Loucy (cell line): Measurements from ENCODE around the gene RRN3.
A peak's percentile ranks its signal among the peaks of the same experiment; 100 is the strongest.

Experiments
- H2AFZ ChIP-seq: fragments of 200-600 bp; sonication (generic); 2 replicates; pipeline ENCODE4 v1.6.0; 2016; ENCODE audit warnings: antibody characterized with exemption, mild to moderate bottlenecking, low read length, moderate library complexity
- H3F3A ChIP-seq: fragments of 200-600 bp; 2 replicates; pipeline ENCODE4 v1.6.0; 2016; ENCODE audit warnings: antibody characterized with exemption, low read depth, mild to moderate bottlenecking
- H3K27me3 ChIP-seq: fragments of 200-600 bp; sonication (generic); 2 replicates; pipeline ENCODE4 v1.6.1; 2014; ENCODE audit warnings: low read length, mild to moderate bottlenecking; ENCODE audit not compliant: insufficient read depth, poor library complexity, severe bottlenecking
- H3K36me3 ChIP-seq: fragments of 200-600 bp; sonication (generic); 2 replicates; pipeline ENCODE4 v1.6.1; 2016; ENCODE audit warnings: low read length; ENCODE audit not compliant: insufficient read depth
- H3K4me1 ChIP-seq: fragments of 200-600 bp; sonication (generic); 2 replicates; pipeline ENCODE4 v1.5.1; 2014; ENCODE audit warnings: low read length, mild to moderate bottlenecking; ENCODE audit not compliant: insufficient read depth, poor library complexity, severe bottlenecking
- H3K4me2 ChIP-seq: fragments of 200-600 bp; sonication (generic); 2 replicates; pipeline ENCODE4 v1.6.0; 2014; ENCODE audit warnings: antibody characterized with exemption, low read length, low read depth, mild to moderate bottlenecking; ENCODE audit not compliant: poor library complexity, severe bottlenecking
- H3K4me3 ChIP-seq: fragments of 200-600 bp; sonication (generic); 2 replicates; pipeline ENCODE4 v1.5.1; 2014; ENCODE audit warnings: low read length, mild to moderate bottlenecking, mixed read lengths; ENCODE audit not compliant: poor library complexity, severe bottlenecking
- H3K79me2 ChIP-seq: fragments of 200-600 bp; sonication (generic); 2 replicates; pipeline ENCODE4 v1.6.1; 2014; ENCODE audit warnings: low read length; ENCODE audit not compliant: insufficient read depth
- H3K9ac ChIP-seq: fragments of 200-600 bp; sonication (generic); 2 replicates; pipeline ENCODE4 v1.6.0; 2014; ENCODE audit warnings: mild to moderate bottlenecking, low read depth, low read length, moderate library complexity; ENCODE audit not compliant: poor library complexity, severe bottlenecking
- H3K9me2 ChIP-seq: fragments of 200-600 bp; sonication (generic); replicated peaks from 2 replicates; pipeline ENCODE4 v1.6.1; 2016; ENCODE audit warnings: low read depth, low read length, mixed read lengths
- H3K9me3 ChIP-seq: fragments of 200-600 bp; sonication (generic); 2 replicates; pipeline ENCODE4 v1.6.1; 2014; ENCODE audit warnings: mild to moderate bottlenecking, antibody characterized with exemption, low read length, low read depth; ENCODE audit not compliant: insufficient read depth
- H4K20me1 ChIP-seq: fragments of 200-600 bp; sonication (generic); 2 replicates; pipeline ENCODE4 v1.6.0; 2014; ENCODE audit warnings: antibody characterized with exemption, low read length, mild to moderate bottlenecking; ENCODE audit not compliant: insufficient read depth, poor library complexity, severe bottlenecking
- CTCF ChIP-seq: fragments of 200-600 bp; sonication (generic); conservative IDR thresholded peaks from 2 replicates; pipeline ENCODE4 v1.5.1; 2014; ENCODE audit warnings: mild to moderate bottlenecking, antibody characterized with exemption, low read length
- EZH2phosphoT487 ChIP-seq: fragments of 200-600 bp; IDR thresholded peaks from 2 replicates; pipeline ENCODE4 v1.6.1; 2018; ENCODE audit warnings: antibody characterized with exemption, mild to moderate bottlenecking, moderate library complexity, borderline replicate concordance

Gene RRN3

DNA sequence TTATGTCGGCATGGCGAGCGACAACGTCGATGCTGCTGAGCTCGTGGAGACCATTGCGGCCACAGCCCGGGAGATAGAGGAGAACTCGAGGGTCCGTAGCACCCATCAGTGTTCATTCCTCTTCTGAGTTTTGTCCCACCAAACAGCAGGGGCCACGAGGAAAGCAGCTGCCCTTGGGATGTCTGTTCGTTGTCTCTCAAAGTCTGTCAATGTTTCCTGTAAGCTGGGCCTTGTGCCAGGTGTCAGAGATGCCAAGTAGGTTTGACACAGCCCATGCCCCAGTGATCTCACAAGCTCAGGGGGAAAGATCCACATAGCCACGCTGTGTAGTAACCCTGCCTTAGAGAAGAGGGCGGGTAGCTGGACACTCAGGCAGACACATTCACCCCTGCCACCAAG is 60.8 kb downstream of the RRN3 start:
- Histone ChIP-seq H3K9ac (no peak overlapping the region), H4K20me1 (no peaks in the 10 kb centered on the region), H3K27me3 (no peaks in the 10 kb centered on the region), H3K9me2 (no peaks in the 10 kb centered on the region), H3K4me2 (no peak overlapping the region), H3K4me3 (no peak overlapping the region), H3K36me3 (peaks cover 41% of the 10 kb centered on the region; the same call in 1 of the 2 replicates), H2AFZ (no peak overlapping the region), H3K9me3 (no peaks in the 10 kb centered on the region), H3K4me1 (peaks cover 8% of the 10 kb centered on the region), H3F3A (no peaks in the 10 kb centered on the region), H3K79me2 (no peaks in the 10 kb centered on the region)
- TF ChIP-seq EZH2phosphoT487 (no peak), CTCF (no peak)

- no peaks in the 10 kb centered on the region for H3K79me2 ChIP-seq
- no peaks in the 10 kb centered on the region for H4K20me1 ChIP-seq
Observed at GRCh38 chr16:15032547-15033308, 61.3 kb downstream of the RRN3 start.

DNA sequence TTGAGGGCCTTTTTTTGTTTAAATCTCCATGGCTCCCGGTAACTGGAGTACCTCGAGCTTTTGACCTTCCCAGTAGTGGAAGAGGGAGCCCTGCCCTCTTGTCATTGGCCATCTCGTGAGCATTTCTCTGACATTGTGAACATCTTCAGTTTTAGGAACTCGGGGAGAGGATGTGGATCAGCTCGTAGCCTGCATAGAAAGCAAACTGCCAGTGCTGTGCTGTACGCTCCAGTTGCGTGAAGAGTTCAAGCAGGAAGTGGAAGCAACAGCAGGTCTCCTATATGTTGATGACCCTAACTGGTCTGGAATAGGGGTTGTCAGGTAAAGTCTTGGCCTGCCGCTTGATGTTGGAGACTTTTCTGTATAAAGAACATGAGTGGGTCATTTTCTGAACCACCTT is 62.5 kb downstream of the RRN3 start:
- H3K4me2 ChIP-seq: peak overlapping the region; percentile 24
- peaks cover 8% of the 10 kb centered on the region for H3K4me1 ChIP-seq
- H3K9ac ChIP-seq: no peak overlapping the region
- no peaks in the 10 kb centered on the region for H3F3A ChIP-seq
- no peaks in the 10 kb centered on the region for H3K9me3 ChIP-seq
- H3K4me3 ChIP-seq: no peak overlapping the region
- no peak overlapping the region for H2AFZ ChIP-seq
- no peaks in the 10 kb centered on the region for H3K79me2 ChIP-seq
- no peaks in the 10 kb centered on the region for H3K9me2 ChIP-seq
- peaks cover 33% of the 10 kb centered on the region; the same call in 1 of the 2 replicates for H3K36me3 ChIP-seq
- H4K20me1 ChIP-seq: no peaks in the 10 kb centered on the region
- no peak for TF ChIP-seq CTCF
- TF ChIP-seq EZH2phosphoT487: no peak
- no peaks in the 10 kb centered on the region for H3K27me3 ChIP-seq

More at GRCh38 chr16:15032547-15033308, 61.3 kb downstream of the RRN3 start:
- Histone ChIP-seq H2AFZ (no peak overlapping the region), H3K4me1 (peaks cover 8% of the 10 kb centered on the region), H3K27me3 (no peaks in the 10 kb centered on the region), H3K9me2 (no peaks in the 10 kb centered on the region), H3K9ac (no peak overlapping the region), H3K36me3 (peaks cover 41% of the 10 kb centered on the region; the same call in 1 of the 2 replicates), H3K4me3 (no peak overlapping the region), H3K9me3 (no peaks in the 10 kb centered on the region), H3F3A (no peaks in the 10 kb centered on the region), H3K4me2 (no peak overlapping the region)
- no peak for TF ChIP-seq CTCF
- TF ChIP-seq EZH2phosphoT487: no peak
